Mucosa of rectum (tissue), 2 donors: ENCODE data around the gene ASB11.
A peak's percentile ranks its signal among the peaks of the same experiment; 100 is the strongest.
"Not testable (repeated sequence)": the region's sequence is repeated elsewhere in the genome, so short reads cannot be mapped to it uniquely, and the experiment has no call there.

Experiments
- H3K27ac ChIP-seq, 2 donors: one replicate each; pipeline ENCODE4 v1.7.0; 2013; ENCODE audit warnings: inconsistent platforms in 2 of 2, low read depth in 2 of 2, low read length in 2 of 2
- H3K27me3 ChIP-seq, 2 donors: one replicate each; pipeline ENCODE4 v1.7.0; 2013; ENCODE audit warnings: low read length in 2 of 2; ENCODE audit not compliant: control insufficient read depth in 2 of 2, insufficient read depth in 2 of 2
- H3K36me3 ChIP-seq, 2 donors: one replicate each; pipeline ENCODE4 v1.7.0; 2013; ENCODE audit warnings: low read length in 2 of 2; ENCODE audit not compliant: control insufficient read depth in 2 of 2, insufficient read depth in 2 of 2
- H3K4me1 ChIP-seq, 2 donors: one replicate each; pipeline ENCODE4 v1.7.0; 2013; ENCODE audit warnings: low read length in 2 of 2, mild to moderate bottlenecking in 1 of 2; ENCODE audit not compliant: control insufficient read depth in 2 of 2, insufficient read depth in 2 of 2
- H3K4me3 ChIP-seq, 2 donors: one replicate each; pipeline ENCODE4 v1.7.0; 2013; ENCODE audit warnings: low read length in 2 of 2
- H3K9ac ChIP-seq, 2 donors: one replicate each; pipeline ENCODE4 v1.7.0; 2013; ENCODE audit warnings: low read length in 2 of 2, low read depth in 1 of 2, mild to moderate bottlenecking in 1 of 2
- H3K9me3 ChIP-seq, 2 donors: one replicate each; pipeline ENCODE4 v1.7.0; 2013; ENCODE audit warnings: low read length in 2 of 2; ENCODE audit not compliant: control insufficient read depth in 2 of 2
- donor health status: healthy.
- donor health status: Normal muscosa, but diverticular disease.

Gene ASB11

DNA sequence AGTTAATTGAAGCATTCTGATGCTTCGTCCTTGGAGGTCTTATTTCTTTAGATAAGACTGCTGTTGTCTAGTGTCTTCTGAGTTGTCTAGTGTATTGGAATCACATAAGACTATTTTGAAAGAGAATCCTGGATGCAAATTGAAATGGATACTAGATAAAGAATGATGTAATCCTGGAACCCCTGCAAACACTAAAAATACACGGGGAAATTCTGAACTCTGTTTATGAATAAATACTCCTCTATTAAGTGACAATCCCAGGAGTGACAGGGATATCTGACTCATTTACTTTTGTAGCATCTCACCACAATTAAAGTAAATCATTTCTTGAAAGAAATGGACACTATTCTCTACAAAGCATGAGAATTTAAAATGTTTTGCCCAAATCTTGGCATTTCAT lies 968 bp downstream of the ASB11 start:
- Histone ChIP-seq H3K27me3 (peaks cover 0 to 3% of the 10 kb centered on the region in 2 donors), H3K9ac (no peak overlapping the region), H3K27ac (no peak overlapping the region), H3K36me3 (no peaks in the 10 kb centered on the region), H3K4me1 (no peaks in the 10 kb centered on the region), H3K4me3 (no peak overlapping the region), H3K9me3 (no peaks in the 10 kb centered on the region)

DNA sequence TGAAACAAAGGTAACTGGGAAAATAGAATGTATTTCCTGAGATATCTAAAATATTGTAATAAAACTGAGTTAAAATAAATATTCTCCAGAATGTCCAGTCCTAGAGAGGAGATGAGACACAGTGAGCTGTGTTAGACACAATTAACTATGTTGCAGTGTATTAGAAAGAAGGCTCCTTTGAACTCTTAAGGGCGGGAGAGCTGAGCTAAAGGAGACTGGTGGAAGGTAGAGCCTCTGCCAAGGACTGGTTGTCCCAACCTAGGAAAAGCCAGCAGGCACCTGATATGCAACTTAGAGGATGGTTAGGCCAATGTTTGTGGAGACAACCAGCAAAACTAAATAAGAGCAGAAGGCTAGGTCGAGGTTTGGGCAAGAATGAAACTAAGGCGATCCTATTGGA lies 4.3 kb downstream of the ASB11 start:
- Histone ChIP-seq H3K4me1 (no peaks in the 10 kb centered on the region), H3K9me3 (no peaks in the 10 kb centered on the region), H3K27ac (no peak overlapping the region), H3K36me3 (no peaks in the 10 kb centered on the region), H3K27me3 (peaks cover 0 to 6% of the 10 kb centered on the region in 2 donors), H3K4me3 (no peak overlapping the region), H3K9ac (no peak overlapping the region)

DNA sequence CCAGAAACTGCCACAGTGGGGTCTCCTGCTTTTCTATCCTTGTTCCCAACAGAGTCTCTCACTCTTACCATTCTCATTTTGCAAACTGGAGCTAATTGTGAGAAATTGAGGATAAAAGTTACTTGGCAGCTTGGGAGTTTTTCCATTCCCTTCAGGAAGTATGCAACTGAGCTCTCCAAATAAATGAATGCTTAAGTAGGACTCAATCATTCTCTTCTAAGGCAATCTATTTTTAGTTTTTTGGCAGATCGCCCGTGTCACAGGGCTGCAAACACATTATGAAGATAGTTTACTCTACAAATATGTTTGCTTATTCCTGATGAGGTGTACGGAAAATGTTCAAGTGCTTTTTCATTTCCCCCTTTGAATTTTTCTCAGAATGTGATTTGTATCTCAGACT lies 5.3 kb downstream of the ASB11 start:
- no peaks in the 10 kb centered on the region for H3K9me3 ChIP-seq
- no peaks in the 10 kb centered on the region for H3K4me1 ChIP-seq
- H3K9ac ChIP-seq = no peak overlapping the region
- H3K4me3 ChIP-seq = no peak overlapping the region
- H3K27me3 ChIP-seq = peaks cover 0 to 6% of the 10 kb centered on the region in 2 donors
- no peaks in the 10 kb centered on the region for H3K36me3 ChIP-seq
- no peak overlapping the region for H3K27ac ChIP-seq

GRCh38 chrX:15305899-15306298 lies 9.5 kb downstream of the ASB11 start:
- H3K9me3 ChIP-seq, H3K36me3 ChIP-seq, H3K9ac ChIP-seq, H3K4me1 ChIP-seq, H3K27me3 ChIP-seq, H3K4me3 ChIP-seq, H3K27ac ChIP-seq: not testable (repeated sequence)

GRCh38 chrX:15301924-15302323 lies 13.5 kb downstream of the ASB11 start:
- no peaks in the 10 kb centered on the region for H3K36me3 ChIP-seq
- no peak overlapping the region for H3K4me3 ChIP-seq
- H3K9ac ChIP-seq = no peak overlapping the region
- H3K9me3 ChIP-seq = no peaks in the 10 kb centered on the region
- peaks cover 0 to 3% of the 10 kb centered on the region in 2 donors for H3K27me3 ChIP-seq
- H3K27ac ChIP-seq = peak overlapping the region in 1 of 2 donors; percentile 1
- peaks cover 4 to 5% of the 10 kb centered on the region in 2 donors for H3K4me1 ChIP-seq

DNA sequence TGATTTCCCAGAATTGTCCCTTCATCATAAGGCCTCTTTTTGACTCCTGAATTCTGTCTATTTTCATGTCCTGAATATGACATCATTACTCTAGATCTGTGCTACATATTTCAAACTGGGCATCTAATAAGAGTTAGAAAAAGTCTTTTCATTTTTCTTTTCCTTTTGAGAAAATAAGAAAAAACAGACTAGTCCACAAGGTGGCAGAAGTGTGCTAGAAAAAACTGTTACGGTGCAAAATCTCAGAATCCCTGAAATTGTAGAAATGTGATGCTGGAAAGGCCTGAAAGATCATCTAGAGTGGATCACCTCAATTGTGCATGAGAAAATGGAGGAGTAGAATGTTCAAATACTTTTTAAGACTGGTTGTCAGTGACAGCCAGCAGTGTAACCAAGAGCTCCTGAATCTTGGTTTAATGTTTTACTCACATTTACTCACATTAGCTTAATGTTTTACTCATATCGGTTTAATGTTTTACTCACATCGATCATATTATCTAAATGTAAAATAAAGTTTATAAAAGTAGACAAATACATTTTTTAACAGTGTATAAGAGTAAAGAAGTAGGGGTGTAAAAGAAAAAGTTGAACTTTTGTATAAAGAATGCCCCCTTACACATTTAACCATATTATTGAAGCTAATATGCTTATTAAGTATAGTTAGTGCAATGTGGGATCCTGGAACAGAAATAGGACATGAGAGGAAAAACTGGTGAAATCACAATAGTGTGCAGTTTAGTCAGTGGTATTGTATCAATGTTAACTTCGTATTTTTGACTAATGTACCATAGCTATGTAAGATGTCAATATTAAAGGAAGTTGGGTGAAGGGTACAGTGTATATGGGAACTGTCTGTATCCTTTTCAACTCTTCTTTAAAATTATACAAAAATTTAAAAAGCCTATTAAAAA lies 15.2 kb downstream of the ASB11 start:
- no peaks in the 10 kb centered on the region for H3K9me3 ChIP-seq
- H3K36me3 ChIP-seq = no peaks in the 10 kb centered on the region
- no peak overlapping the region for H3K4me3 ChIP-seq
- H3K27me3 ChIP-seq = peaks cover 0 to 3% of the 10 kb centered on the region in 2 donors
- H3K27ac ChIP-seq = peak overlapping the region in 1 of 2 donors; percentile 34
- peaks cover 4 to 5% of the 10 kb centered on the region in 2 donors for H3K4me1 ChIP-seq
- peak overlapping the region in 1 of 2 donors; percentile 2 for H3K9ac ChIP-seq

- Histone ChIP-seq H3K27ac (peak overlapping the region in 1 of 2 donors; percentile 6), H3K9me3 (no peaks in the 10 kb centered on the region), H3K4me1 (peaks cover 4 to 5% of the 10 kb centered on the region in 2 donors), H3K36me3 (no peaks in the 10 kb centered on the region), H3K9ac (no peak overlapping the region), H3K27me3 (peaks cover 0 to 3% of the 10 kb centered on the region in 2 donors), H3K4me3 (no peak overlapping the region)
Measured at GRCh38 chrX:15298780-15299179, 16.7 kb downstream of the ASB11 start.

GRCh38 chrX:15298201-15298600 lies 17.2 kb downstream of the ASB11 start:
- Histone ChIP-seq H3K9me3 (no peaks in the 10 kb centered on the region), H3K36me3 (no peaks in the 10 kb centered on the region), H3K4me3 (no peak overlapping the region), H3K27me3 (no peaks in the 10 kb centered on the region), H3K4me1 (peaks cover 4 to 5% of the 10 kb centered on the region in 2 donors), H3K9ac (no peak overlapping the region), H3K27ac (peak overlapping the region in 1 of 2 donors; percentile 6)

- Histone ChIP-seq H3K27ac (no peak overlapping the region), H3K36me3 (no peaks in the 10 kb centered on the region), H3K4me3 (no peak overlapping the region), H3K4me1 (no peaks in the 10 kb centered on the region), H3K9ac (no peak overlapping the region), H3K27me3 (no peaks in the 10 kb centered on the region), H3K9me3 (no peaks in the 10 kb centered on the region)
Measured at GRCh38 chrX:15293451-15293850, 22.0 kb downstream of the ASB11 start.

- no peak overlapping the region for H3K4me3 ChIP-seq
- H3K36me3 ChIP-seq = no peaks in the 10 kb centered on the region
- H3K4me1 ChIP-seq = no peaks in the 10 kb centered on the region
- no peak overlapping the region for H3K27ac ChIP-seq
- H3K27me3 ChIP-seq = no peaks in the 10 kb centered on the region
- H3K9me3 ChIP-seq = no peaks in the 10 kb centered on the region
- H3K9ac ChIP-seq = no peak overlapping the region
Measured at GRCh38 chrX:15292861-15293260, 22.6 kb downstream of the ASB11 start.
